ENCODE data around the gene LRFN3. TPM values are rescaled to one million over a fixed set of nuclear protein-coding genes. Genes with fewer than 3 reads are reported as not detected.

Gene LRFN3
- total and polyA plus RNA-seq, 2 donors (not counting 1 experiment from before 2014, with no cell fraction given), result 0.79 to 1.6 TPM

- peaks cover 5% of the 10 kb centered on the region for H3K27me3 Mint-ChIP-seq
- CTCF ChIA-PET, result interaction anchor here (0.6 to 8.0 kb wide), 14 partner anchors 10 to 238 kb away, joined by 3 to 168 read pairs (median 4); partner anchors contain the start of genes LIN37, NFKBID and TYROBP
- H4K20me1 ChIP-seq (ENCODE audit: control insufficient read depth, insufficient read depth, low read length, poor library complexity, severe bottlenecking), result no peaks in the 10 kb centered on the region
- H3K9me3 Mint-ChIP-seq (ENCODE audit: insufficient read depth), result no peaks in the 10 kb centered on the region
- peaks cover 40 to 55% of the 10 kb centered on the region in 2 donors for H3K4me1 ChIP-seq (ENCODE audit: control insufficient read depth in 2 of 2, insufficient read depth in 2 of 2, low read length in 2 of 2)
- peak overlapping the region; percentile 77 for H3K4me3 Mint-ChIP-seq
- ATAC-seq (ENCODE audit: low read depth) (peak; percentile 92), DNase-seq (peak; percentile 100)
- H3K4me1 Mint-ChIP-seq, result peaks cover 46% of the 10 kb centered on the region
- TF ChIP-seq, protein P1, sequence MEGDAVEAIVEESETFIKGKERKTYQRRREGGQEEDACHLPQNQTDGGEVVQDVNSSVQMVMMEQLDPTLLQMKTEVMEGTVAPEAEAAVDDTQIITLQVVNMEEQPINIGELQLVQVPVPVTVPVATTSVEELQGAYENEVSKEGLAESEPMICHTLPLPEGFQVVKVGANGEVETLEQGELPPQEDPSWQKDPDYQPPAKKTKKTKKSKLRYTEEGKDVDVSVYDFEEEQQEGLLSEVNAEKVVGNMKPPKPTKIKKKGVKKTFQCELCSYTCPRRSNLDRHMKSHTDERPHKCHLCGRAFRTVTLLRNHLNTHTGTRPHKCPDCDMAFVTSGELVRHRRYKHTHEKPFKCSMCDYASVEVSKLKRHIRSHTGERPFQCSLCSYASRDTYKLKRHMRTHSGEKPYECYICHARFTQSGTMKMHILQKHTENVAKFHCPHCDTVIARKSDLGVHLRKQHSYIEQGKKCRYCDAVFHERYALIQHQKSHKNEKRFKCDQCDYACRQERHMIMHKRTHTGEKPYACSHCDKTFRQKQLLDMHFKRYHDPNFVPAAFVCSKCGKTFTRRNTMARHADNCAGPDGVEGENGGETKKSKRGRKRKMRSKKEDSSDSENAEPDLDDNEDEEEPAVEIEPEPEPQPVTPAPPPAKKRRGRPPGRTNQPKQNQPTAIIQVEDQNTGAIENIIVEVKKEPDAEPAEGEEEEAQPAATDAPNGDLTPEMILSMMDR (IDR thresholded peaks at IDR 0.05), result peak; percentile 84
- TF ChIP-seq EZH2 (IDR thresholded peaks at IDR 0.05; ENCODE audit: borderline replicate concordance, insufficient read depth, low read depth, low read length, poor library complexity, severe bottlenecking), result no peak
- H3K9me3 ChIP-seq (ENCODE audit: control extremely low read depth in 1 of 3, control insufficient read depth in 2 of 3, insufficient read depth in 1 of 3, low read length in 2 of 3), result no peaks in the 10 kb centered on the region
- H3K27me3 ChIP-seq (replicated peaks in 1 of 4; ENCODE audit: control extremely low read depth in 1 of 4, control insufficient read depth in 3 of 4, insufficient read depth in 4 of 4, low read length in 3 of 4), result peaks cover 0 to 9% (median 3%) of the 10 kb centered on the region in 4 experiments
- H2AFZ ChIP-seq (ENCODE audit: insufficient read depth, low read depth, low read length, poor library complexity, severe bottlenecking), result peak overlapping the region; percentile 57
- POLR2A ChIA-PET, result interaction anchor here (0.7 to 3.5 kb wide), 8 partner anchors 27 to 283 kb away, joined by 3 to 34 read pairs (median 4); partner anchors contain the start of genes COX6B1 and NFKBID
- peak overlapping the region; percentile 81 for H3K4me2 ChIP-seq (replicated peaks; ENCODE audit: low read depth, low read length, poor library complexity, severe bottlenecking)
- peak overlapping the region; percentile 46 for H3K9ac ChIP-seq (ENCODE audit: low read length)
- intact Hi-C loops (cut with micrococcal nuclease), result loop anchor here (1.0 kb wide), 8 partner anchors 31 to 238 kb away; partner anchors contain the start of genes LIN37, NFKBID, PROSER3 and SDHAF1
- H3K27ac Mint-ChIP-seq, result peak overlapping the region; percentile 86
- under 1% methylated on average over 37 of the region's 47 CpGs for WGBS (ENCODE audit: insufficient coverage)
- H3K27ac ChIP-seq (ENCODE audit: low read length in 2 of 2), result peak overlapping the region; percentile 81 to 86
- no peaks in the 10 kb centered on the region for H3K36me3 ChIP-seq (replicated peaks in 1 of 2; ENCODE audit: control extremely low read depth in 1 of 2, control insufficient read depth in 1 of 2, extremely low read depth in 1 of 2, insufficient read depth in 2 of 2, low read length in 1 of 2)
- peak overlapping the region in 4 of 5 experiments; percentile 32 to 63 (median 51) for H3K4me3 ChIP-seq (ENCODE audit: control extremely low read depth in 1 of 5, extremely low read depth in 1 of 5, insufficient read depth in 1 of 5, low read depth in 2 of 5, low read length in 4 of 5)
- H3K79me2 ChIP-seq (ENCODE audit: control insufficient read depth, insufficient read depth, low read length), result no peaks in the 10 kb centered on the region
Observed at GRCh38 chr19:35931161-35931873, 4.9 kb upstream of the LRFN3 start.

DNA sequence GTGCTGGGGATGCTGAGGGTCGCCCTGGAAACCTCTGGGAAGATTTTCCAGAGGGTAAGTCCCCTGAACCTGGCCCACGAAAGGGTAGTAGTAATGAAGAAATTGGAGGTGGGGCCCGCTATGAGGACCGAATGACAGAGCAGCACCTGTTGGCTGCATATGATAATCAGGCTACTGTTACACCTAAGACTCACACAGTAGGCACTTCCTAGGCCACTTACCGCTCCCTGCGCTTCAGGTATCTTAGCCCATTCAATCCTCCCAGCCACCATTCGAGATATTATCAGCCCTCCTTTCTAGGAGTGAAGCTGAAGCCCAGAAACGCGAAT lies 4.3 kb upstream of the LRFN3 start:
- 17% methylated on average over 5 of the region's 9 CpGs for WGBS (ENCODE audit: insufficient coverage)
- Histone ChIP-seq H3K36me3 (replicated peaks in 1 of 2; ENCODE audit: control extremely low read depth in 1 of 2, control insufficient read depth in 1 of 2, extremely low read depth in 1 of 2, insufficient read depth in 2 of 2, low read length in 1 of 2) (no peaks in the 10 kb centered on the region), H3K27ac (ENCODE audit: low read length in 2 of 2) (peak overlapping the region; percentile 25 to 57), H3K79me2 (ENCODE audit: control insufficient read depth, insufficient read depth, low read length) (no peaks in the 10 kb centered on the region), H3K4me1 (ENCODE audit: control insufficient read depth in 2 of 2, insufficient read depth in 2 of 2, low read length in 2 of 2) (peaks cover 44 to 59% of the 10 kb centered on the region in 2 donors), H4K20me1 (ENCODE audit: control insufficient read depth, insufficient read depth, low read length, poor library complexity, severe bottlenecking) (no peaks in the 10 kb centered on the region), H3K9ac (ENCODE audit: low read length) (no peak overlapping the region), H3K9me3 (ENCODE audit: control extremely low read depth in 1 of 3, control insufficient read depth in 2 of 3, insufficient read depth in 1 of 3, low read length in 2 of 3) (no peaks in the 10 kb centered on the region), H2AFZ (ENCODE audit: insufficient read depth, low read depth, low read length, poor library complexity, severe bottlenecking) (peak overlapping the region; percentile 57), H3K4me3 (ENCODE audit: control extremely low read depth in 1 of 5, extremely low read depth in 1 of 5, insufficient read depth in 1 of 5, low read depth in 2 of 5, low read length in 4 of 5) (no peak overlapping the region), H3K27me3 (replicated peaks in 1 of 4; ENCODE audit: control extremely low read depth in 1 of 4, control insufficient read depth in 3 of 4, insufficient read depth in 4 of 4, low read length in 3 of 4) (peaks cover 0 to 13% (median 3%) of the 10 kb centered on the region in 4 experiments), H3K4me2 (replicated peaks; ENCODE audit: low read depth, low read length, poor library complexity, severe bottlenecking) (peak overlapping the region; percentile 52)
- DNase-seq (no peak), ATAC-seq (ENCODE audit: low read depth) (no peak)
- peak overlapping the region; percentile 77 for H3K4me3 Mint-ChIP-seq
- H3K9me3 Mint-ChIP-seq (ENCODE audit: insufficient read depth), result no peaks in the 10 kb centered on the region
- intact Hi-C loops (cut with micrococcal nuclease), result loop anchor here (1.0 kb wide), 8 partner anchors 32 to 239 kb away; partner anchors contain the start of genes LIN37, NFKBID, PROSER3 and SDHAF1
- TF ChIP-seq EZH2 (IDR thresholded peaks at IDR 0.05; ENCODE audit: borderline replicate concordance, insufficient read depth, low read depth, low read length, poor library complexity, severe bottlenecking), result no peak
- TF ChIP-seq, protein P1 (IDR thresholded peaks at IDR 0.05), result peak; percentile 60
- H3K27me3 Mint-ChIP-seq, result peaks cover 5% of the 10 kb centered on the region
- peak overlapping the region; percentile 86 for H3K27ac Mint-ChIP-seq
- H3K4me1 Mint-ChIP-seq, result peaks cover 42% of the 10 kb centered on the region
- ChIA-PET CTCF (interaction anchor here (0.6 to 8.0 kb wide), 9 partner anchors 23 to 50 kb away, joined by 3 to 168 read pairs (median 4); partner anchors contain the start of genes NFKBID and TYROBP), POLR2A (interaction anchor here (0.6 to 3.5 kb wide), 6 partner anchors 28 to 206 kb away, joined by 3 to 34 read pairs (median 4); partner anchors contain the start of gene NFKBID)
